Measurements from ENCODE around the gene TXLNG. TPM values are rescaled to one million over a fixed set of nuclear protein-coding genes. Genes with fewer than 3 reads are reported as not detected.

Gene TXLNG
- total RNA-seq, 1 experiment from 2014 or later, result 31.1 TPM

DNA sequence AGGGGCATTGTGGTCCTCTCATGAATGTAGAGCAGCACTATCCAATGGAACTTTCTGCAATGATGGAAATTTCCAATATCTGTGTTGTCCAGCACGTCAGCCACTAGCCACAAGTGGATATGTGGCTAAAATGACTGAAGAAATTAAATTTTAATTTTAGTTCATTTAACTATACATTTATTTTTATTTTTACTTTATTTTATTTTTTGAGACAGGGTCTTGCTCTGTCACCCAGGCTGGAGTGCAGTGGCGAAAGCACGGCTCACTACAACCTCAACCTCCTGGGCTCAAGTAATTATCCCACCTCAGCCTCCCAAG lies 97.2 kb downstream of the TXLNG start:
- Mint-ChIP-seq H3K9me3 (no peaks in the 10 kb centered on the region), H3K4me3 (peak overlapping the region; percentile 81), H3K4me1 (0 out of 2 replicates have a peak, but pooled peaks cover 3% of the 10 kb centered on the region), H3K27ac (no peak overlapping the region), H3K36me3 (no peaks in the 10 kb centered on the region), H3K27me3 (ENCODE audit: low read depth) (no peaks in the 10 kb centered on the region)
- ChIA-PET POLR2A (no interaction called here), CTCF (interaction anchor here (0.6 to 4.3 kb wide), 22 partner anchors 9 to 200 kb away, joined by 3 to 71 read pairs (median 4); partner anchors contain the start of genes RBBP7 and REPS2)
- TF ChIP-seq ZNF121 (CRISPR knock-in tag; IDR thresholded peaks at IDR 0.05) (no peak), KAT7 (CRISPR knock-in tag; IDR thresholded peaks at IDR 0.05; ENCODE audit: borderline replicate concordance) (no peak), NR1H2 (CRISPR knock-in tag; IDR thresholded peaks at IDR 0.05) (no peak), CREB1 (CRISPR knock-in tag; IDR thresholded peaks at IDR 0.05) (no peak)
- TF ChIP-seq, protein P1, sequence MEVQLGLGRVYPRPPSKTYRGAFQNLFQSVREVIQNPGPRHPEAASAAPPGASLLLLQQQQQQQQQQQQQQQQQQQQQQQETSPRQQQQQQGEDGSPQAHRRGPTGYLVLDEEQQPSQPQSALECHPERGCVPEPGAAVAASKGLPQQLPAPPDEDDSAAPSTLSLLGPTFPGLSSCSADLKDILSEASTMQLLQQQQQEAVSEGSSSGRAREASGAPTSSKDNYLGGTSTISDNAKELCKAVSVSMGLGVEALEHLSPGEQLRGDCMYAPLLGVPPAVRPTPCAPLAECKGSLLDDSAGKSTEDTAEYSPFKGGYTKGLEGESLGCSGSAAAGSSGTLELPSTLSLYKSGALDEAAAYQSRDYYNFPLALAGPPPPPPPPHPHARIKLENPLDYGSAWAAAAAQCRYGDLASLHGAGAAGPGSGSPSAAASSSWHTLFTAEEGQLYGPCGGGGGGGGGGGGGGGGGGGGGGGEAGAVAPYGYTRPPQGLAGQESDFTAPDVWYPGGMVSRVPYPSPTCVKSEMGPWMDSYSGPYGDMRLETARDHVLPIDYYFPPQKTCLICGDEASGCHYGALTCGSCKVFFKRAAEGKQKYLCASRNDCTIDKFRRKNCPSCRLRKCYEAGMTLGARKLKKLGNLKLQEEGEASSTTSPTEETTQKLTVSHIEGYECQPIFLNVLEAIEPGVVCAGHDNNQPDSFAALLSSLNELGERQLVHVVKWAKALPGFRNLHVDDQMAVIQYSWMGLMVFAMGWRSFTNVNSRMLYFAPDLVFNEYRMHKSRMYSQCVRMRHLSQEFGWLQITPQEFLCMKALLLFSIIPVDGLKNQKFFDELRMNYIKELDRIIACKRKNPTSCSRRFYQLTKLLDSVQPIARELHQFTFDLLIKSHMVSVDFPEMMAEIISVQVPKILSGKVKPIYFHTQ (CRISPR knock-in tag; IDR thresholded peaks at IDR 0.05), result no peak
- TF ChIP-seq, protein P2, sequence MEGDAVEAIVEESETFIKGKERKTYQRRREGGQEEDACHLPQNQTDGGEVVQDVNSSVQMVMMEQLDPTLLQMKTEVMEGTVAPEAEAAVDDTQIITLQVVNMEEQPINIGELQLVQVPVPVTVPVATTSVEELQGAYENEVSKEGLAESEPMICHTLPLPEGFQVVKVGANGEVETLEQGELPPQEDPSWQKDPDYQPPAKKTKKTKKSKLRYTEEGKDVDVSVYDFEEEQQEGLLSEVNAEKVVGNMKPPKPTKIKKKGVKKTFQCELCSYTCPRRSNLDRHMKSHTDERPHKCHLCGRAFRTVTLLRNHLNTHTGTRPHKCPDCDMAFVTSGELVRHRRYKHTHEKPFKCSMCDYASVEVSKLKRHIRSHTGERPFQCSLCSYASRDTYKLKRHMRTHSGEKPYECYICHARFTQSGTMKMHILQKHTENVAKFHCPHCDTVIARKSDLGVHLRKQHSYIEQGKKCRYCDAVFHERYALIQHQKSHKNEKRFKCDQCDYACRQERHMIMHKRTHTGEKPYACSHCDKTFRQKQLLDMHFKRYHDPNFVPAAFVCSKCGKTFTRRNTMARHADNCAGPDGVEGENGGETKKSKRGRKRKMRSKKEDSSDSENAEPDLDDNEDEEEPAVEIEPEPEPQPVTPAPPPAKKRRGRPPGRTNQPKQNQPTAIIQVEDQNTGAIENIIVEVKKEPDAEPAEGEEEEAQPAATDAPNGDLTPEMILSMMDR (IDR thresholded peaks at IDR 0.05), result no peak
- TF ChIP-seq, protein P3, sequence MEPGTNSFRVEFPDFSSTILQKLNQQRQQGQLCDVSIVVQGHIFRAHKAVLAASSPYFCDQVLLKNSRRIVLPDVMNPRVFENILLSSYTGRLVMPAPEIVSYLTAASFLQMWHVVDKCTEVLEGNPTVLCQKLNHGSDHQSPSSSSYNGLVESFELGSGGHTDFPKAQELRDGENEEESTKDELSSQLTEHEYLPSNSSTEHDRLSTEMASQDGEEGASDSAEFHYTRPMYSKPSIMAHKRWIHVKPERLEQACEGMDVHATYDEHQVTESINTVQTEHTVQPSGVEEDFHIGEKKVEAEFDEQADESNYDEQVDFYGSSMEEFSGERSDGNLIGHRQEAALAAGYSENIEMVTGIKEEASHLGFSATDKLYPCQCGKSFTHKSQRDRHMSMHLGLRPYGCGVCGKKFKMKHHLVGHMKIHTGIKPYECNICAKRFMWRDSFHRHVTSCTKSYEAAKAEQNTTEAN (CRISPR knock-in tag; IDR thresholded peaks at IDR 0.05), result no peak
- TF ChIP-seq, protein P4, sequence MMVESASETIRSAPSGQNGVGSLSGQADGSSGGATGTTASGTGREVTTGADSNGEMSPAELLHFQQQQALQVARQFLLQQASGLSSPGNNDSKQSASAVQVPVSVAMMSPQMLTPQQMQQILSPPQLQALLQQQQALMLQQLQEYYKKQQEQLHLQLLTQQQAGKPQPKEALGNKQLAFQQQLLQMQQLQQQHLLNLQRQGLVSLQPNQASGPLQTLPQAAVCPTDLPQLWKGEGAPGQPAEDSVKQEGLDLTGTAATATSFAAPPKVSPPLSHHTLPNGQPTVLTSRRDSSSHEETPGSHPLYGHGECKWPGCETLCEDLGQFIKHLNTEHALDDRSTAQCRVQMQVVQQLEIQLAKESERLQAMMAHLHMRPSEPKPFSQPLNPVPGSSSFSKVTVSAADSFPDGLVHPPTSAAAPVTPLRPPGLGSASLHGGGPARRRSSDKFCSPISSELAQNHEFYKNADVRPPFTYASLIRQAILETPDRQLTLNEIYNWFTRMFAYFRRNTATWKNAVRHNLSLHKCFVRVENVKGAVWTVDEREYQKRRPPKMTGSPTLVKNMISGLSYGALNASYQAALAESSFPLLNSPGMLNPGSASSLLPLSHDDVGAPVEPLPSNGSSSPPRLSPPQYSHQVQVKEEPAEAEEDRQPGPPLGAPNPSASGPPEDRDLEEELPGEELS (CRISPR knock-in tag; IDR thresholded peaks at IDR 0.05), result no peak
- ATAC-seq (no peak), DNase-seq (ENCODE audit: low spot score) (no peak)

DNA sequence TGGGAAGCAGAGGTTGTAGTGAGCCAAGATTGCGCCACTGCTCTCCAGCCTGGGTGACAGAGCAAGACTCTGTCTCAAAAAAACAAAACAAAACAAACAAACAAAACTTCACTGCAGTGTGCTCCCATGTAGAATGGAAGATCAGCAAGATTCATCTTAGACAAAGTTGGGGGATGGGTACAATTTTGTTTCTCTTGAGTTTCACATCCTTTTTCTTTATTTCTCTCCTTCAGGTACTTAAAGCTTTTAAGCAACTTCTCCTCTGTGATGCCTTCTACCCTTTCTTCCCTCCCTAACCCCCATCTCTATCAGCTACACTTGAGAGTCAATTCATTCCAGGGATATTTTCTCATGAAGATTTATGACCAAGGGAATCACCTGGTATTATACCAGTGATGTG lies 99.4 kb downstream of the TXLNG start:
- H3K4me1 Mint-ChIP-seq, result 0 out of 2 replicates have a peak, but pooled peaks cover 3% of the 10 kb centered on the region
- H3K27me3 Mint-ChIP-seq (ENCODE audit: low read depth), result no peaks in the 10 kb centered on the region
- ChIA-PET POLR2A (no interaction called here), CTCF (interaction anchor here (1.1 kb wide), 1 partner anchor 161 kb away, joined by 7 read pairs; no protein-coding TSS in a partner anchor)
- no peak overlapping the region for H3K4me3 Mint-ChIP-seq
- no peak overlapping the region for H3K27ac Mint-ChIP-seq
- no peak for DNase-seq (ENCODE audit: low spot score)
- H3K9me3 Mint-ChIP-seq, result no peaks in the 10 kb centered on the region
- no peak for ATAC-seq
- no peaks in the 10 kb centered on the region for H3K36me3 Mint-ChIP-seq
- TF ChIP-seq ELF4 (CRISPR knock-in tag; IDR thresholded peaks at IDR 0.05; ENCODE audit: low read depth) (no peak), FOXJ3 (CRISPR knock-in tag; IDR thresholded peaks at IDR 0.05; ENCODE audit: borderline replicate concordance) (no peak), OVOL2 (CRISPR knock-in tag; IDR thresholded peaks at IDR 0.05; ENCODE audit: borderline replicate concordance) (no peak), FOXP1 (CRISPR knock-in tag; IDR thresholded peaks at IDR 0.05; ENCODE audit: borderline replicate concordance) (no peak), ATF1 (CRISPR knock-in tag; IDR thresholded peaks at IDR 0.05) (no peak), ZNF423 (CRISPR knock-in tag; IDR thresholded peaks at IDR 0.05) (no peak), RORB (CRISPR knock-in tag; IDR thresholded peaks at IDR 0.05) (no peak), GTF2I (CRISPR knock-in tag; conservative IDR thresholded peaks at IDR 0.05) (no peak), CREM (CRISPR knock-in tag; IDR thresholded peaks at IDR 0.05) (no peak), ZBTB21 (CRISPR knock-in tag; IDR thresholded peaks at IDR 0.05; ENCODE audit: borderline replicate concordance) (no peak), TP53 (CRISPR knock-in tag; IDR thresholded peaks at IDR 0.05) (no peak)
- TF ChIP-seq, protein P5, sequence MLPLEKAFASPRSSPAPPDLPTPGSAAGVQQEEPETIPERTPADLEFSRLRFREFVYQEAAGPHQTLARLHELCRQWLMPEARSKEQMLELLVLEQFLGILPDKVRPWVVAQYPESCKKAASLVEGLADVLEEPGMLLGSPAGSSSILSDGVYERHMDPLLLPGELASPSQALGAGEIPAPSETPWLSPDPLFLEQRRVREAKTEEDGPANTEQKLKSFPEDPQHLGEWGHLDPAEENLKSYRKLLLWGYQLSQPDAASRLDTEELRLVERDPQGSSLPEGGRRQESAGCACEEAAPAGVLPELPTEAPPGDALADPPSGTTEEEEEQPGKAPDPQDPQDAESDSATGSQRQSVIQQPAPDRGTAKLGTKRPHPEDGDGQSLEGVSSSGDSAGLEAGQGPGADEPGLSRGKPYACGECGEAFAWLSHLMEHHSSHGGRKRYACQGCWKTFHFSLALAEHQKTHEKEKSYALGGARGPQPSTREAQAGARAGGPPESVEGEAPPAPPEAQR (CRISPR knock-in tag; IDR thresholded peaks at IDR 0.05), result no peak
- TF ChIP-seq, protein P6, sequence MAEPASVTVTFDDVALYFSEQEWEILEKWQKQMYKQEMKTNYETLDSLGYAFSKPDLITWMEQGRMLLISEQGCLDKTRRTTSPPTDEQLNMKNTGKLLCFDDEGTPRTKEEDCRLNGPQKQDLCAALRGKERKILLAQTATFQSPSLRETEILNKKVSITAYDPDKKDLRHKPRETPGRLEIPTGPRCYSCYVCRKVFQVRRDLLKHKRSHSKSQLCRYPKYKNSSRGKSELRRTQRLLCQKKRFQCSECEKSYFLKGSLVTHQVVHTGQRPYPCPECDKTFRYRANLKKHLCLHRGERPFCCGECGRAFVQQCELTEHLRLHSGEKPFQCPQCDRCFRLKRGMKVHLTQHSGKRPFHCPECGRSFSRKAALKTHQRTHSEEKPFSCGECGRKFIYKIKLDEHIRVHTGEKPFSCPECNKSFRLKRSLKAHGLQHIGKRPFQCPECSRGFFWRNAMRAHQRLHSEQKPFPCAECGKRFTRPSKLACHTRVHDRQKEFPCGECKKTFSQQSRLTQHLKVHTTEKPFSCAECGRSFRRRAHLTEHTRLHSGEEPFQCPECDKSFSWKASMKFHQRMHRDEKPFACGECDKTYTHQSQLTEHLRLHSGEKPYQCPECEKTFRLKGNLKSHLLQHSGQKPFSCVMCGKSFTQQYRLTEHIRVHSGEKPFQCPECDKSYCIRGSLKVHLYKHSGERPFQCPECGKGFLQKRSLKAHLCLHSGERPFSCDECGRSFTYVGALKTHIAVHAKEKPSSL (CRISPR knock-in tag; conservative IDR thresholded peaks at IDR 0.05), result no peak
- TF ChIP-seq, protein P7, sequence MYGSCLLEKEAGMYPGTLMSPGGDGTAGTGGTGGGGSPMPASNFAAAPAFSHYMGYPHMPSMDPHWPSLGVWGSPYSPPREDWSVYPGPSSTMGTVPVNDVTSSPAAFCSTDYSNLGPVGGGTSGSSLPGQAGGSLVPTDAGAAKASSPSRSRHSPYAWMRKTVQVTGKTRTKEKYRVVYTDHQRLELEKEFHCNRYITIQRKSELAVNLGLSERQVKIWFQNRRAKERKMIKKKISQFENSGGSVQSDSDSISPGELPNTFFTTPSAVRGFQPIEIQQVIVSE (CRISPR knock-in tag; IDR thresholded peaks at IDR 0.05; ENCODE audit: borderline replicate concordance), result no peak

All from WTC11 (cell line).